ENCODE measurements around the gene MXRA5. TPM values are rescaled to one million over a fixed set of nuclear protein-coding genes. Genes with fewer than 3 reads are reported as not detected.

The MXRA5 gene
- total and polyA plus RNA-seq, 2 of the 13 experiments (the other 11 are each of a cell fraction or from before 2014, with no cell fraction given), result not detected

DNA sequence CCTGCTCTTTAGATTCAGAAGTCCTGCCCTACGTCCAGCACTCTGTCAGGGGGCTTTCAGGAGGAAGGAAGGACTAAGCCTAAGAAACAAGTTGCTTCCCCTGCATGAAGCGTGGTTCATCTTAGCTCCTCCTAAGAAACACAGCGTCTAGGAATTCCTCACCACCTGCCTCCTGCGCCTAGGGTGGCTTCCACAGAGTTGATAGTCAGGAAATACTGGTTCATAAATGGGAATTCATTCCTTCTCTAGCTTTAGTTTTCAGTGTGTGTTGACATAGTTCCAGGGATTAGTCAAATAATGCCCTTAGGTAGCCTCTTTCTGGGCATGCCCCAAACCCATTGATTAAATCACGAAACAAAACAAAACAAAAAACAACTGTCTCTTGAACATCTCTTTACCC, 1.7 kb upstream of the MXRA5 start:
- Histone ChIP-seq H3K9me3 (ENCODE audit: low read length) (no peaks in the 10 kb centered on the region), H4K20me1 (ENCODE audit: insufficient read depth, low read length) (no peaks in the 10 kb centered on the region), H3K4me2 (ENCODE audit: low read depth, low read length) (no peak overlapping the region), H3K79me2 (ENCODE audit: insufficient read depth, low read length) (no peaks in the 10 kb centered on the region), H2AFZ (ENCODE audit: low read length) (no peak overlapping the region), H3K27ac (ENCODE audit: extremely low read length, insufficient read depth, low read length) (no peak overlapping the region), H3K4me3 (replicated peaks in 1 of 3; ENCODE audit: insufficient read depth in 1 of 3, low read depth in 2 of 3, low read length in 3 of 3) (no peak overlapping the region), H3K27me3 (ENCODE audit: control insufficient read depth in 1 of 2, insufficient read depth in 2 of 2, low read length in 2 of 2) (no peaks in the 10 kb centered on the region), H3K36me3 (replicated peaks in 1 of 2; ENCODE audit: control insufficient read depth in 1 of 2, insufficient read depth in 2 of 2, low read length in 2 of 2) (no peaks in the 10 kb centered on the region), H3K4me1 (ENCODE audit: insufficient read depth, low read length) (no peaks in the 10 kb centered on the region), H3K9ac (ENCODE audit: insufficient read depth, low read depth, low read length) (no peak overlapping the region)
- FAIRE-seq (no peak), DNase-seq (ENCODE audit: low spot score) (no peak), ATAC-seq (no peak)
- 44% methylated on average over 3 of the region's 5 CpGs for WGBS (ENCODE audit: low lambda C conversion rate)
- TF ChIP-seq, protein P1, sequence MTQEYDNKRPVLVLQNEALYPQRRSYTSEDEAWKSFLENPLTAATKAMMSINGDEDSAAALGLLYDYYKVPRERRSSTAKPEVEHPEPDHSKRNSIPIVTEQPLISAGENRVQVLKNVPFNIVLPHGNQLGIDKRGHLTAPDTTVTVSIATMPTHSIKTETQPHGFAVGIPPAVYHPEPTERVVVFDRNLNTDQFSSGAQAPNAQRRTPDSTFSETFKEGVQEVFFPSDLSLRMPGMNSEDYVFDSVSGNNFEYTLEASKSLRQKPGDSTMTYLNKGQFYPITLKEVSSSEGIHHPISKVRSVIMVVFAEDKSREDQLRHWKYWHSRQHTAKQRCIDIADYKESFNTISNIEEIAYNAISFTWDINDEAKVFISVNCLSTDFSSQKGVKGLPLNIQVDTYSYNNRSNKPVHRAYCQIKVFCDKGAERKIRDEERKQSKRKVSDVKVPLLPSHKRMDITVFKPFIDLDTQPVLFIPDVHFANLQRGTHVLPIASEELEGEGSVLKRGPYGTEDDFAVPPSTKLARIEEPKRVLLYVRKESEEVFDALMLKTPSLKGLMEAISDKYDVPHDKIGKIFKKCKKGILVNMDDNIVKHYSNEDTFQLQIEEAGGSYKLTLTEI (CRISPR knock-in tag; conservative IDR thresholded peaks at IDR 0.05), result no peak
- TF ChIP-seq KDM2A (CRISPR knock-in tag; IDR thresholded peaks at IDR 0.05; ENCODE audit: borderline replicate concordance, low read depth) (no peak), BHLHE40 (IDR thresholded peaks at IDR 0.05; ENCODE audit: low read length) (no peak), ELF1 (CRISPR knock-in tag; IDR thresholded peaks at IDR 0.05) (no peak), KLF11 (CRISPR knock-in tag; IDR thresholded peaks at IDR 0.05) (no peak), ADNP (CRISPR knock-in tag; IDR thresholded peaks at IDR 0.05) (no peak), ZNF780A (CRISPR knock-in tag; IDR thresholded peaks at IDR 0.05) (no peak), HNF4G (IDR thresholded peaks at IDR 0.05; ENCODE audit: borderline replicate concordance, low read depth, low read length) (no peak), HNF4G (CRISPR knock-in tag; IDR thresholded peaks at IDR 0.05; ENCODE audit: borderline replicate concordance, low read depth) (no peak), ZNF83 (CRISPR knock-in tag; IDR thresholded peaks at IDR 0.05; ENCODE audit: borderline replicate concordance) (no peak), STAT5B (CRISPR knock-in tag; IDR thresholded peaks at IDR 0.05) (no peak), NRL (CRISPR knock-in tag; IDR thresholded peaks at IDR 0.05; ENCODE audit: borderline replicate concordance) (no peak)
- TF ChIP-seq, protein P2, sequence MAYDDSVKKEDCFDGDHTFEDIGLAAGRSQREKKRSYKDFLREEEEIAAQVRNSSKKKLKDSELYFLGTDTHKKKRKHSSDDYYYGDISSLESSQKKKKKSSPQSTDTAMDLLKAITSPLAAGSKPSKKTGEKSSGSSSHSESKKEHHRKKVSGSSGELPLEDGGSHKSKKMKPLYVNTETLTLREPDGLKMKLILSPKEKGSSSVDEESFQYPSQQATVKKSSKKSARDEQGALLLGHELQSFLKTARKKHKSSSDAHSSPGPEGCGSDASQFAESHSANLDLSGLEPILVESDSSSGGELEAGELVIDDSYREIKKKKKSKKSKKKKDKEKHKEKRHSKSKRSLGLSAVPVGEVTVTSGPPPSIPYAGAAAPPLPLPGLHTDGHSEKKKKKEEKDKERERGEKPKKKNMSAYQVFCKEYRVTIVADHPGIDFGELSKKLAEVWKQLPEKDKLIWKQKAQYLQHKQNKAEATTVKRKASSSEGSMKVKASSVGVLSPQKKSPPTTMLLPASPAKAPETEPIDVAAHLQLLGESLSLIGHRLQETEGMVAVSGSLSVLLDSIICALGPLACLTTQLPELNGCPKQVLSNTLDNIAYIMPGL (CRISPR knock-in tag; IDR thresholded peaks at IDR 0.05; ENCODE audit: borderline replicate concordance in 1 of 2, low read depth in 1 of 2), result no peak
- TF ChIP-seq, protein P3, sequence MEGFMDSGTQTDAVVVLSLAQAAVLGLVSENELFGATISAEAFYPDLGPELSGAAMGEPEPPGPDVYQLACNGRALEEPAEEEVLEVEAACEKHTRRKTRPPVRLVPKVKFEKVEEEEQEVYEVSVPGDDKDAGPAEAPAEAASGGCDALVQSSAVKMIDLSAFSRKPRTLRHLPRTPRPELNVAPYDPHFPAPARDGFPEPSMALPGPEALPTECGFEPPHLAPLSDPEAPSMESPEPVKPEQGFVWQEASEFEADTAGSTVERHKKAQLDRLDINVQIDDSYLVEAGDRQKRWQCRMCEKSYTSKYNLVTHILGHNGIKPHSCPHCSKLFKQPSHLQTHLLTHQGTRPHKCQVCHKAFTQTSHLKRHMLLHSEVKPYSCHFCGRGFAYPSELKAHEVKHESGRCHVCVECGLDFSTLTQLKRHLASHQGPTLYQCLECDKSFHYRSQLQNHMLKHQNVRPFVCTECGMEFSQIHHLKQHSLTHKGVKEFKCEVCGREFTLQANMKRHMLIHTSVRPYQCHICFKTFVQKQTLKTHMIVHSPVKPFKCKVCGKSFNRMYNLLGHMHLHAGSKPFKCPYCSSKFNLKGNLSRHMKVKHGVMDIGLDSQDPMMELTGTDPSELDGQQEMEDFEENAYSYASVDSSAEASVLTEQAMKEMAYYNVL (CRISPR knock-in tag; IDR thresholded peaks at IDR 0.05; ENCODE audit: borderline replicate concordance), result no peak
- TF ChIP-seq, protein P4, sequence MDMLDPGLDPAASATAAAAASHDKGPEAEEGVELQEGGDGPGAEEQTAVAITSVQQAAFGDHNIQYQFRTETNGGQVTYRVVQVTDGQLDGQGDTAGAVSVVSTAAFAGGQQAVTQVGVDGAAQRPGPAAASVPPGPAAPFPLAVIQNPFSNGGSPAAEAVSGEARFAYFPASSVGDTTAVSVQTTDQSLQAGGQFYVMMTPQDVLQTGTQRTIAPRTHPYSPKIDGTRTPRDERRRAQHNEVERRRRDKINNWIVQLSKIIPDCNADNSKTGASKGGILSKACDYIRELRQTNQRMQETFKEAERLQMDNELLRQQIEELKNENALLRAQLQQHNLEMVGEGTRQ (IDR thresholded peaks at IDR 0.05; ENCODE audit: low read depth, low read length), result no peak
- TF ChIP-seq, protein P4 (CRISPR knock-in tag; IDR thresholded peaks at IDR 0.05; ENCODE audit: borderline replicate concordance), result no peak
- BruUV-seq (replicated peaks), result no TSS peak
- ChIA-PET CTCF (ENCODE audit: low intra/inter-chr PET ratio, low total read pairs) (no interaction called here), POLR2A (no interaction called here)
- intact Hi-C loops (cut with micrococcal nuclease; ENCODE audit: unreplicated experiment) (no loop called here), in situ Hi-C loops (cut with HindIII; ENCODE audit: extremely low pct_ligation_motif_present, low pct_unique_long_range_greater_than_20kb) (no loop called here)
